Measurements from ENCODE around the gene FOXK2. TPM values are rescaled to one million over a fixed set of nuclear protein-coding genes. Genes with fewer than 3 reads are reported as not detected.
"Not testable (repeated sequence)": the region's sequence is repeated elsewhere in the genome, so short reads cannot be mapped to it uniquely, and the experiment has no call there.

Gene FOXK2
- total RNA-seq, 1 experiment from 2014 or later, result 96.2 TPM

GRCh38 chr17:82534401-82534812 lies 14.9 kb downstream of the FOXK2 start:
- CTCF ChIA-PET, result no interaction called here
- no peak for TF ChIP-seq CTCF (IDR thresholded peaks at IDR 0.05; ENCODE audit: unreplicated experiment)
- peaks cover 55% of the 10 kb centered on the region for H3K4me1 Mint-ChIP-seq (ENCODE audit: low read depth, unreplicated experiment)
- intact Hi-C loops (cut with micrococcal nuclease; ENCODE audit: unreplicated experiment), result no loop called here
- no peaks in the 10 kb centered on the region for H3K27me3 Mint-ChIP-seq (ENCODE audit: unreplicated experiment)
- no peaks in the 10 kb centered on the region for H3K9me3 Mint-ChIP-seq (ENCODE audit: low read depth, unreplicated experiment)
- H3K36me3 Mint-ChIP-seq (ENCODE audit: insufficient read depth, unreplicated experiment), result peaks cover 17% of the 10 kb centered on the region
- no TSS peak for BruUV-seq (replicated peaks)
- no peak overlapping the region for H3K27ac Mint-ChIP-seq (ENCODE audit: unreplicated experiment)
- H3K4me3 Mint-ChIP-seq (ENCODE audit: low read depth, unreplicated experiment), result no peak overlapping the region
- no peak for DNase-seq

GRCh38 chr17:82536512-82537201 lies 17.1 kb downstream of the FOXK2 start:
- Mint-ChIP-seq H3K36me3 (ENCODE audit: insufficient read depth, unreplicated experiment) (peaks cover 18% of the 10 kb centered on the region), H3K4me3 (ENCODE audit: low read depth, unreplicated experiment) (peak overlapping the region; percentile 43), H3K4me1 (ENCODE audit: low read depth, unreplicated experiment) (peaks cover 51% of the 10 kb centered on the region), H3K27ac (ENCODE audit: unreplicated experiment) (peak overlapping the region; percentile 71), H3K9me3 (ENCODE audit: low read depth, unreplicated experiment) (no peaks in the 10 kb centered on the region), H3K27me3 (ENCODE audit: unreplicated experiment) (no peaks in the 10 kb centered on the region)
- no TSS peak for BruUV-seq (replicated peaks)
- intact Hi-C loops (cut with micrococcal nuclease; ENCODE audit: unreplicated experiment), result no loop called here
- CTCF ChIA-PET, result interaction anchor here (0.8 to 1.3 kb wide), 7 partner anchors 12 to 203 kb away, joined by 3 to 9 read pairs (median 4); partner anchors contain the start of gene SECTM1
- no peak for DNase-seq
- no peak for TF ChIP-seq CTCF (IDR thresholded peaks at IDR 0.05; ENCODE audit: unreplicated experiment)

- intact Hi-C loops (cut with micrococcal nuclease; ENCODE audit: unreplicated experiment); H3K27me3 Mint-ChIP-seq (ENCODE audit: unreplicated experiment); BruUV-seq (replicated peaks); DNase-seq; H3K27ac Mint-ChIP-seq (ENCODE audit: unreplicated experiment); H3K4me3 Mint-ChIP-seq (ENCODE audit: low read depth, unreplicated experiment); H3K9me3 Mint-ChIP-seq (ENCODE audit: low read depth, unreplicated experiment): not testable (repeated sequence)
- CTCF ChIA-PET, result interaction anchor here (1.1 to 1.3 kb wide), 2 partner anchors 12 to 18 kb away, joined by 3 read pairs; no protein-coding TSS in a partner anchor
- Mint-ChIP-seq H3K36me3 (ENCODE audit: insufficient read depth, unreplicated experiment) (peaks cover 18% of the 10 kb centered on the region), H3K4me1 (ENCODE audit: low read depth, unreplicated experiment) (peaks cover 50% of the 10 kb centered on the region)
Observed at GRCh38 chr17:82537228-82537627, 17.7 kb downstream of the FOXK2 start.

GRCh38 chr17:82539076-82539475 lies 19.5 kb downstream of the FOXK2 start:
- H3K9me3 Mint-ChIP-seq (ENCODE audit: low read depth, unreplicated experiment); BruUV-seq (replicated peaks); DNase-seq; H3K4me3 Mint-ChIP-seq (ENCODE audit: low read depth, unreplicated experiment); intact Hi-C loops (cut with micrococcal nuclease; ENCODE audit: unreplicated experiment); H3K27me3 Mint-ChIP-seq (ENCODE audit: unreplicated experiment); H3K27ac Mint-ChIP-seq (ENCODE audit: unreplicated experiment): not testable (repeated sequence)
- CTCF ChIA-PET, result interaction anchor here (0.7 kb wide), 1 partner anchor 59 kb away, joined by 3 read pairs; no protein-coding TSS in a partner anchor
- Mint-ChIP-seq H3K4me1 (ENCODE audit: low read depth, unreplicated experiment) (peaks cover 45% of the 10 kb centered on the region), H3K36me3 (ENCODE audit: insufficient read depth, unreplicated experiment) (peaks cover 18% of the 10 kb centered on the region)

GRCh38 chr17:82542439-82542838 lies 22.9 kb downstream of the FOXK2 start:
- intact Hi-C loops (cut with micrococcal nuclease; ENCODE audit: unreplicated experiment), result no loop called here
- Mint-ChIP-seq H3K4me1 (ENCODE audit: low read depth, unreplicated experiment) (peaks cover 15% of the 10 kb centered on the region), H3K27ac (ENCODE audit: unreplicated experiment) (no peak overlapping the region), H3K9me3 (ENCODE audit: low read depth, unreplicated experiment) (no peaks in the 10 kb centered on the region), H3K27me3 (ENCODE audit: unreplicated experiment) (no peaks in the 10 kb centered on the region), H3K36me3 (ENCODE audit: insufficient read depth, unreplicated experiment) (peaks cover 9% of the 10 kb centered on the region), H3K4me3 (ENCODE audit: low read depth, unreplicated experiment) (no peak overlapping the region)
- no peak for DNase-seq
- no peak for TF ChIP-seq CTCF (IDR thresholded peaks at IDR 0.05; ENCODE audit: unreplicated experiment)
- BruUV-seq (replicated peaks), result no TSS peak
- CTCF ChIA-PET, result no interaction called here
